A549 (cell line): ENCODE results near the gene FXYD7. TPM values are rescaled to one million over a fixed set of nuclear protein-coding genes. Genes with fewer than 3 reads are reported as not detected.

Experiments
- ATAC-seq, 2 experiments: fragments of 200-7000 bp in 1 of 2; fragments of >200 bp in 1 of 2; cut with Nextera tagmentation in 1 of 2; cut with Tn5 transposase in 1 of 2; 3 replicates each; pipeline versions ENCODE4 v1.8.0 to v1.9.1; 2018 to 2020; ENCODE audit warnings: mild to moderate bottlenecking in 1 of 2, moderate library complexity in 1 of 2
- CTCF ChIA-PET: fragments of 300-600 bp; sonication (Branson Sonifier 250); formaldehyde crosslinking; extraction: SDS; loops from one replicate; lab custom pipeline; 2021; ENCODE audit warnings: antibody characterized with exemption, inconsistent platforms; lab: Yijun Ruan, JAX
- POLR2A ChIA-PET: fragments of 350-600 bp; formaldehyde crosslinking; extraction: SDS; loops from one replicate; lab custom pipeline; 2021; ENCODE audit warnings: antibody characterized with exemption, inconsistent platforms; lab: Yijun Ruan, JAX
- DNase-seq, 2 experiments: peaks; one replicate each; pipeline versions ENCODE4 v3.0.0 to v3.0.0-alpha.2; 2011 to 2016; ENCODE audit warnings: low read depth in 1 of 2, low spot score in 1 of 2
- FAIRE-seq: peaks from 2 replicates; lab custom pipeline; 2011; peaks lifted over from hg19 to GRCh38; lab: Jason Lieb, UNC
- H3K27ac ChIP-seq, 2 experiments: fragments of >200 bp; sonication (Bioruptor Twin); formaldehyde crosslinking; 3 replicates each; pipeline ENCODE4 v1.5.1; 2016 to 2017
- H3K4me1 ChIP-seq: fragments of >200 bp; sonication (Bioruptor Twin); formaldehyde crosslinking; 3 replicates; pipeline ENCODE4 v1.6.1; 2016
- H3K4me2 ChIP-seq: fragments of >200 bp; sonication (Bioruptor Twin); formaldehyde crosslinking; 3 replicates; pipeline ENCODE4 v1.6.1; 2016
- H3K4me3 ChIP-seq: fragments of >200 bp; sonication (Bioruptor Twin); formaldehyde crosslinking; 3 replicates; pipeline ENCODE4 v1.5.1; 2016
- H3K9me3 ChIP-seq: fragments of >200 bp; sonication (Bioruptor Twin); formaldehyde crosslinking; 3 replicates; pipeline ENCODE4 v1.6.1; 2016
- CBX8 ChIP-seq: fragments of 200-600 bp; sonication (generic); IDR thresholded peaks from 2 replicates; pipeline ENCODE4 v1.6.1; 2016
- CHD2 ChIP-seq: fragments of 150-350 bp; IDR thresholded peaks from 2 replicates; pipeline ENCODE4 v1.6.1; 2014; ENCODE audit warnings: low read length; ENCODE audit not compliant: partially characterized antibody
- CHD4 ChIP-seq: fragments of 200-600 bp; sonication (generic); IDR thresholded peaks from 2 replicates; pipeline ENCODE4 v1.6.1; 2016; ENCODE audit warnings: antibody characterized with exemption, mild to moderate bottlenecking, borderline replicate concordance
- FOSL2 ChIP-seq, 2 experiments: fragments of 450-650 bp in 1 of 2; fragments of >200 bp in 1 of 2; sonication (Bioruptor Twin) in 1 of 2; formaldehyde crosslinking; IDR thresholded peaks; 2 replicates each; pipeline versions ENCODE4 v1.5.0 to v1.6.1; 2016 to 2020; ENCODE audit warnings: mild to moderate bottlenecking in 1 of 2, moderate library complexity in 1 of 2
- HDAC2 ChIP-seq: fragments of 200-600 bp; sonication (generic); IDR thresholded peaks from 2 replicates; pipeline ENCODE4 v1.6.1; 2016
- HOXA7 ChIP-seq: fragments of 250-450 bp; sonication (Bioruptor Pico); IDR thresholded peaks from 2 replicates; pipeline ENCODE4 v1.5.0; 2020; ENCODE audit warnings: mild to moderate bottlenecking, moderate library complexity
- HOXB13 ChIP-seq: fragments of 250-450 bp; sonication (Bioruptor Pico); IDR thresholded peaks from 2 replicates; pipeline ENCODE4 v1.5.0; 2020; ENCODE audit warnings: low read depth, mild to moderate bottlenecking, moderate library complexity
- HOXB5 ChIP-seq: fragments of 250-450 bp; sonication (Bioruptor Pico); IDR thresholded peaks from 2 replicates; pipeline ENCODE4 v1.5.0; 2020; ENCODE audit warnings: mild to moderate bottlenecking, moderate library complexity
- JUNB ChIP-seq: fragments of >200 bp; sonication (Bioruptor Twin); formaldehyde crosslinking; IDR thresholded peaks from 2 replicates; pipeline ENCODE4 v1.6.1; 2016
- KDM1A ChIP-seq: fragments of 200-600 bp; sonication (generic); IDR thresholded peaks from 2 replicates; pipeline ENCODE4 v1.6.1; 2016; ENCODE audit warnings: low read depth, mild to moderate bottlenecking
- KDM5A ChIP-seq: fragments of 200-600 bp; sonication (generic); IDR thresholded peaks from 2 replicates; pipeline ENCODE4 v1.6.1; 2016; ENCODE audit warnings: antibody characterized with exemption, mild to moderate bottlenecking
- NFE2L2 ChIP-seq: fragments of 150-350 bp; conservative IDR thresholded peaks from 2 replicates; pipeline ENCODE4 v1.6.1; 2014; ENCODE audit warnings: low read length
- NPAS2 ChIP-seq: fragments of 250-450 bp; sonication (Bioruptor Pico); IDR thresholded peaks from 2 replicates; pipeline ENCODE4 v1.8.0; 2022; ENCODE audit warnings: mild to moderate bottlenecking, moderate library complexity, borderline replicate concordance
- POLR2A ChIP-seq: IDR thresholded peaks from 2 replicates; pipeline ENCODE4 v1.6.1; 2012; ENCODE audit warnings: mild to moderate bottlenecking, low read length
- RNF2 ChIP-seq: fragments of 200-600 bp; sonication (generic); IDR thresholded peaks from 2 replicates; pipeline ENCODE4 v1.6.1; 2016; ENCODE audit warnings: low read depth, mild to moderate bottlenecking, antibody characterized with exemption, moderate library complexity, borderline replicate concordance
- TP53 ChIP-seq: fragments of 250-450 bp; sonication (Bioruptor Pico); IDR thresholded peaks from 2 replicates; pipeline ENCODE4 v1.5.0; 2021; ENCODE audit warnings: mild to moderate bottlenecking, moderate library complexity
- ZNF302 ChIP-seq: fragments of 250-450 bp; sonication (Bioruptor Pico); IDR thresholded peaks from 2 replicates; pipeline ENCODE4 v1.9.0; 2021; ENCODE audit warnings: inconsistent platforms, mild to moderate bottlenecking, moderate library complexity
- WGBS: methylation state at CpG from one replicate; pipeline ENCODE4 v1.1.6; 2017; ENCODE audit errors: missing lambda C conversion rate; 5-methylcytosine and 5-hydroxymethylcytosine counted together
- polyA plus RNA-seq, 4 experiments: library from polyadenylated mRNA; depleted of rRNA in 3 of 4; stranded (reverse); fragments of >200 nt; fragmentation: RNase III in 1 of 4; extraction: RNeasy Plus Mini Kit Qiagen cat#74134 plus additional on column Dnase treatment in 1 of 4; gene quantifications; 2 replicates in 3 of 4; 3 replicates in 1 of 4; pipeline ENCODE4 v1.2.3, GENCODE V29; 2011 to 2017
- TF ChIP-seq, protein P1 (sequence below): fragments of 250-450 bp; sonication (Bioruptor Pico); IDR thresholded peaks from 2 replicates; pipeline ENCODE4 v1.5.0; 2021; ENCODE audit warnings: mild to moderate bottlenecking, moderate library complexity, borderline replicate concordance
- TF ChIP-seq, protein P2 (sequence below): IDR thresholded peaks from 2 replicates; pipeline ENCODE4 v1.6.1; 2012
- TF ChIP-seq, protein P3 (sequence below): fragments of >200 bp; sonication (Bioruptor Twin); formaldehyde crosslinking; IDR thresholded peaks from 3 replicates; pipeline ENCODE4 v1.5.1; 2016
- TF ChIP-seq, protein P4 (sequence below): fragments of 200-600 bp; sonication (generic); IDR thresholded peaks from 2 replicates; pipeline ENCODE4 v1.6.1; 2016; ENCODE audit warnings: antibody characterized with exemption, mild to moderate bottlenecking, moderate library complexity

FXYD7 gene
- polyA plus RNA-seq, 2 of the 4 experiments (the other 2 are of a cell fraction): not detected

DNA sequence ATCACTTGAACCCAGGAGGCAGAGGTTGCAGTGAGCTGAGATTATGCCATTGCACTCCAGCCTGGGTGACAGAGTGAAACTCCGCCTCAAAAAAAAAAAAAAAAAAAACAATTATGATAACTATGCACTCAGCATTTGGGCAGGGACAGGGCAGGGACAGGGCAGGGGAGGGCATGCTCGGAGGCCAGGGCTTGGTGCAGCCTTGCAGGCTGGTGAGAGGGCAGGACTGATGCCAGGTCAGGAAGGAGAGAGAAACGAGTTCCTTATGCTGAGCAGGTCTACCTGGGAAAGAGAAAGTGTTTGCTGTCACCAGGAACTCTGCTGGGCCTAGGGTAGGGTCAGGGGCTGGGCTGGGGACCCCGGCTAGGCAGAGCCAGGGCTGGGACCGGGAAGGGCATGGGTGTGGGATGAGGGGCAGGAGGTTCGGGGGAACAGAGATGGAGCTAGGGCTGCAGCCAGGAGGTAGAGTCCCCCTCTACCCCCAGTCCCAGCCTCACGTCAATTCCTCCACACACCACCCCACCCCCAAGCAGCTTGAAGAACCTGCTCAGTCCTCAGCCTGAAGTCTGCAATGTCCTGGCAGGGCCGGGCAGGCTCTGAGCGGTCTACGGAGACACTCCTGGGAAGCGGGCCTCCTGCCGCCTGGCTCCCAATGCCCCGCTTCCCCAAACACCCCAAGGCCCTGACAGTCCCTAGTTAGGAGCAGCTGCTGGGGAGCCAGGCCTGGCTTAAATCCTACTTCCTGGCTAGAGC, 24.6 kb upstream of the FXYD7 start:
- POLR2A ChIA-PET: no interaction called here
- FAIRE-seq (no peak), ATAC-seq (0 out of 6 replicates have a peak, but pooled peaks of 1 of the 2 experiments have one; percentile 10), DNase-seq (no peak)
- no peak overlapping the region for H3K4me3 ChIP-seq
- H3K27ac ChIP-seq: no peak overlapping the region
- H3K4me2 ChIP-seq: no peak overlapping the region
- H3K9me3 ChIP-seq: no peaks in the 10 kb centered on the region
- TF ChIP-seq NFE2L2 (no peak), CHD4 (no peak), JUNB (no peak), NPAS2 (CRISPR knock-in tag) (no peak), HDAC2 (no peak)
- TF ChIP-seq, protein P1, sequence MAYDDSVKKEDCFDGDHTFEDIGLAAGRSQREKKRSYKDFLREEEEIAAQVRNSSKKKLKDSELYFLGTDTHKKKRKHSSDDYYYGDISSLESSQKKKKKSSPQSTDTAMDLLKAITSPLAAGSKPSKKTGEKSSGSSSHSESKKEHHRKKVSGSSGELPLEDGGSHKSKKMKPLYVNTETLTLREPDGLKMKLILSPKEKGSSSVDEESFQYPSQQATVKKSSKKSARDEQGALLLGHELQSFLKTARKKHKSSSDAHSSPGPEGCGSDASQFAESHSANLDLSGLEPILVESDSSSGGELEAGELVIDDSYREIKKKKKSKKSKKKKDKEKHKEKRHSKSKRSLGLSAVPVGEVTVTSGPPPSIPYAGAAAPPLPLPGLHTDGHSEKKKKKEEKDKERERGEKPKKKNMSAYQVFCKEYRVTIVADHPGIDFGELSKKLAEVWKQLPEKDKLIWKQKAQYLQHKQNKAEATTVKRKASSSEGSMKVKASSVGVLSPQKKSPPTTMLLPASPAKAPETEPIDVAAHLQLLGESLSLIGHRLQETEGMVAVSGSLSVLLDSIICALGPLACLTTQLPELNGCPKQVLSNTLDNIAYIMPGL (CRISPR knock-in tag): no peak
- TF ChIP-seq, protein P2, sequence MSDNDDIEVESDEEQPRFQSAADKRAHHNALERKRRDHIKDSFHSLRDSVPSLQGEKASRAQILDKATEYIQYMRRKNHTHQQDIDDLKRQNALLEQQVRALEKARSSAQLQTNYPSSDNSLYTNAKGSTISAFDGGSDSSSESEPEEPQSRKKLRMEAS: no peak
- TF ChIP-seq, protein P3, sequence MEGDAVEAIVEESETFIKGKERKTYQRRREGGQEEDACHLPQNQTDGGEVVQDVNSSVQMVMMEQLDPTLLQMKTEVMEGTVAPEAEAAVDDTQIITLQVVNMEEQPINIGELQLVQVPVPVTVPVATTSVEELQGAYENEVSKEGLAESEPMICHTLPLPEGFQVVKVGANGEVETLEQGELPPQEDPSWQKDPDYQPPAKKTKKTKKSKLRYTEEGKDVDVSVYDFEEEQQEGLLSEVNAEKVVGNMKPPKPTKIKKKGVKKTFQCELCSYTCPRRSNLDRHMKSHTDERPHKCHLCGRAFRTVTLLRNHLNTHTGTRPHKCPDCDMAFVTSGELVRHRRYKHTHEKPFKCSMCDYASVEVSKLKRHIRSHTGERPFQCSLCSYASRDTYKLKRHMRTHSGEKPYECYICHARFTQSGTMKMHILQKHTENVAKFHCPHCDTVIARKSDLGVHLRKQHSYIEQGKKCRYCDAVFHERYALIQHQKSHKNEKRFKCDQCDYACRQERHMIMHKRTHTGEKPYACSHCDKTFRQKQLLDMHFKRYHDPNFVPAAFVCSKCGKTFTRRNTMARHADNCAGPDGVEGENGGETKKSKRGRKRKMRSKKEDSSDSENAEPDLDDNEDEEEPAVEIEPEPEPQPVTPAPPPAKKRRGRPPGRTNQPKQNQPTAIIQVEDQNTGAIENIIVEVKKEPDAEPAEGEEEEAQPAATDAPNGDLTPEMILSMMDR: no peak
- CTCF ChIA-PET: interaction anchor here (0.6 to 6.9 kb wide), 13 partner anchors 7 to 1703 kb away, joined by 3 to 148 read pairs (median 9); partner anchors contain the start of genes FXYD1, FXYD7, LGI4 and USF2
- WGBS: 76% methylated on average over 13 of the region's 13 CpGs
- H3K4me1 ChIP-seq: peaks cover 19% of the 10 kb centered on the region; the same call in 2 of the 3 replicates

DNA sequence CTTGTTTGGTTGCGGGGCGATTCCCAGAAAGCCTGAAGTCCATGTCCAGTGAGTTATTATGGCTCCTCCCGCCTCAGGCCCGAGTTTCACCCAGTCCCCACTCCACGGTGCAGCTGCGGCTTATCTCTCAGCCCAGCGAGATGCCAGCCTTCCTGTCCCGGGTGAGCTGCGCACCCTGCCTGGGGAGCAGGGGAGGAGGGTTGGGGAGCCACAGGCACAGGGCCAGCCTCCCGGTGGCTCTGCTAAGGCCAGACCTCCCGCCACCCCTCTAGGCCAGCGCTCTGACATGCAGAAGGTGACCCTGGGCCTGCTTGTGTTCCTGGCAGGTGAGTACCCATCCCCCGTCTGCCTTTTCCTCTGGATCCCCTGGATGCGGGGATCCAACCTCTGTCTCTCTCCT, 24.0 kb upstream of the FXYD7 start:
- DNase-seq: no peak
- FAIRE-seq: no peak
- Histone ChIP-seq H3K4me1 (peaks cover 25% of the 10 kb centered on the region), H3K27ac (no peak overlapping the region), H3K4me3 (no peak overlapping the region), H3K4me2 (no peak overlapping the region)
- WGBS: 86% methylated on average over 14 of the region's 14 CpGs
- CTCF ChIA-PET: interaction anchor here (0.7 to 6.9 kb wide), 10 partner anchors 12 to 150 kb away, joined by 3 to 148 read pairs (median 4); partner anchors contain the start of genes FXYD1, LGI4 and USF2
- TF ChIP-seq ZNF302 (CRISPR knock-in tag): no peak
- TF ChIP-seq CBX8: no peak
- no peak for TF ChIP-seq NFE2L2
- TF ChIP-seq TP53: no peak
- TF ChIP-seq CHD2: no peak
- no peak for TF ChIP-seq HOXB13 (CRISPR knock-in tag)
- no peak for TF ChIP-seq HDAC2
- TF ChIP-seq RNF2: no peak
- TF ChIP-seq, protein P4, sequence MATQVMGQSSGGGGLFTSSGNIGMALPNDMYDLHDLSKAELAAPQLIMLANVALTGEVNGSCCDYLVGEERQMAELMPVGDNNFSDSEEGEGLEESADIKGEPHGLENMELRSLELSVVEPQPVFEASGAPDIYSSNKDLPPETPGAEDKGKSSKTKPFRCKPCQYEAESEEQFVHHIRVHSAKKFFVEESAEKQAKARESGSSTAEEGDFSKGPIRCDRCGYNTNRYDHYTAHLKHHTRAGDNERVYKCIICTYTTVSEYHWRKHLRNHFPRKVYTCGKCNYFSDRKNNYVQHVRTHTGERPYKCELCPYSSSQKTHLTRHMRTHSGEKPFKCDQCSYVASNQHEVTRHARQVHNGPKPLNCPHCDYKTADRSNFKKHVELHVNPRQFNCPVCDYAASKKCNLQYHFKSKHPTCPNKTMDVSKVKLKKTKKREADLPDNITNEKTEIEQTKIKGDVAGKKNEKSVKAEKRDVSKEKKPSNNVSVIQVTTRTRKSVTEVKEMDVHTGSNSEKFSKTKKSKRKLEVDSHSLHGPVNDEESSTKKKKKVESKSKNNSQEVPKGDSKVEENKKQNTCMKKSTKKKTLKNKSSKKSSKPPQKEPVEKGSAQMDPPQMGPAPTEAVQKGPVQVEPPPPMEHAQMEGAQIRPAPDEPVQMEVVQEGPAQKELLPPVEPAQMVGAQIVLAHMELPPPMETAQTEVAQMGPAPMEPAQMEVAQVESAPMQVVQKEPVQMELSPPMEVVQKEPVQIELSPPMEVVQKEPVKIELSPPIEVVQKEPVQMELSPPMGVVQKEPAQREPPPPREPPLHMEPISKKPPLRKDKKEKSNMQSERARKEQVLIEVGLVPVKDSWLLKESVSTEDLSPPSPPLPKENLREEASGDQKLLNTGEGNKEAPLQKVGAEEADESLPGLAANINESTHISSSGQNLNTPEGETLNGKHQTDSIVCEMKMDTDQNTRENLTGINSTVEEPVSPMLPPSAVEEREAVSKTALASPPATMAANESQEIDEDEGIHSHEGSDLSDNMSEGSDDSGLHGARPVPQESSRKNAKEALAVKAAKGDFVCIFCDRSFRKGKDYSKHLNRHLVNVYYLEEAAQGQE: no peak
- no peak for TF ChIP-seq FOSL2 (IDR thresholded peaks at IDR 0.05)
- TF ChIP-seq FOSL2 (CRISPR knock-in tag; IDR thresholded peaks at IDR 0.05): no peak
- no peak for TF ChIP-seq KDM1A
- TF ChIP-seq POLR2A: no peak
- no peak for TF ChIP-seq HOXB5 (CRISPR knock-in tag)
- no peak for TF ChIP-seq HOXA7
- TF ChIP-seq KDM5A: no peak
- TF ChIP-seq, all 56 proteins: peak for 0
- H3K9me3 ChIP-seq: no peaks in the 10 kb centered on the region
- ATAC-seq: no peak
- POLR2A ChIA-PET: no interaction called here
